Pancreas (tissue), 10 donors: ENCODE data around the gene CXCL16. TPM values are rescaled to one million over a fixed set of nuclear protein-coding genes. Genes with fewer than 3 reads are reported as not detected.

Experiments used
- ATAC-seq, 4 donors: fragments of 200-7000 bp; cut with Tn5 transposase; one replicate each; pipeline versions ENCODE4 v1.8.0 to v1.9.1; 2020; ENCODE audit warnings: mild to moderate bottlenecking in 4 of 4, moderate library complexity in 4 of 4
- DNase-seq, 6 donors: peaks; one replicate each; pipeline ENCODE4 v3.0.0-alpha.2; 2020
- FAIRE-seq: peaks from 2 replicates; lab custom pipeline; 2012; peaks lifted over from hg19 to GRCh38; lab: Jason Lieb, UNC
- H3K27ac ChIP-seq, 4 donors: fragments of 200-600 bp; sonication (generic); 1 replicate in 3 of 4; 2 replicates in 1 of 4; pipeline versions ENCODE4 v1.5.0 to v1.8.0; 2020
- H3K27me3 ChIP-seq, 4 donors: fragments of 200-600 bp; one replicate each; pipeline ENCODE4 v1.8.0; 2021
- H3K36me3 ChIP-seq, 3 donors: fragments of 200-600 bp; sonication (generic) in 1 of 3; one replicate each; pipeline versions ENCODE4 v1.5.0 to v1.8.0; 2020 to 2021
- H3K4me1 ChIP-seq, 3 donors: fragments of 200-600 bp; one replicate each; pipeline ENCODE4 v1.8.0; 2021
- H3K4me3 ChIP-seq, 4 donors: fragments of 200-600 bp; sonication (generic) in 2 of 4; one replicate each; pipeline versions ENCODE4 v1.5.0 to v1.8.0; 2020 to 2021
- H3K9me3 ChIP-seq, 4 donors: fragments of 200-600 bp; one replicate each; pipeline ENCODE4 v1.8.0; 2021
- CTCF ChIP-seq, 4 donors: fragments of 200-600 bp; sonication (generic) in 3 of 4; IDR thresholded peaks; one replicate each; pipeline versions ENCODE4 v1.5.0 to v1.8.0; 2021; ENCODE audit warnings: antibody characterized with exemption in 4 of 4
- WGBS, 2 donors: extraction: QIAGEN DNeasy Blood & Tissue Kit; methylation state at CpG; one replicate each; pipeline ENCODE4 v1.1.7; 2013; 5-methylcytosine and 5-hydroxymethylcytosine counted together
- intact Hi-C, 3 donors: fragments of 100-400 bp; cut with DNase I; formaldehyde crosslinking; loops; one replicate each; pipeline versions ENCODE4 v1.11.1 to v1.14.2; 2022
- polyA plus RNA-seq, 2 donors: library from polyadenylated mRNA; stranded (reverse); fragments of 200-250 nt; gene quantifications; one replicate each; pipeline ENCODE4 v1.2.3, GENCODE V29; 2013
- total RNA-seq, 6 donors: library from RNA; stranded (reverse); fragmentation: NEBNext Ultra II Directional in 4 of 6; extraction: Animal tissue kit (Norgen Biotek cat#: 25700) in 4 of 6; gene quantifications; one replicate each; pipeline versions ENCODE4 v1.2.1 to v1.2.4, GENCODE V29; 2021 to 2023
- donor health status: healthy with polysubstance abuse.
- donor health status: DM: no; HTN: no; CAD: no; lungs with moderate emphysema.
- donor health status: DM: no; HTN: no; CAD: no.
- donor health status: control.
- donor health status: control.
- donor health status: Bipolar disorder and iron deficiency.
- donor health status: DM: yes; HTN: yes; CAD: no.
- donor health status: DM: no; HTN: no; CAD: no.
- donor health status: DM: no; HTN: no; CAD: no.
- donor health status: DM: yes; HTN: yes; CAD: no.

Gene CXCL16
- total and polyA plus RNA-seq, 8 donors, result 7.6 to 55.6 (median 10.0) TPM

- ATAC-seq (peak in 3 of 4 donors; percentile 18 to 44 (median 31)), FAIRE-seq (no peak), DNase-seq (no peak)
- H3K27me3 ChIP-seq, result no peaks in the 10 kb centered on the region
- 28% methylated on average over 41 of the region's 41 CpGs for WGBS, 2 donors
- no peaks in the 10 kb centered on the region for H3K9me3 ChIP-seq
- peak overlapping the region; percentile 65 to 89 (median 80) for H3K4me3 ChIP-seq
- H3K27ac ChIP-seq, result peak overlapping the region in 3 of 4 donors; percentile 62 to 77 (median 76)
- H3K36me3 ChIP-seq, result no peaks in the 10 kb centered on the region
- peaks cover 0 to 6% (median 0%) of the 10 kb centered on the region in 3 donors for H3K4me1 ChIP-seq
- intact Hi-C loops, result loop anchor here in 1 of 3 donors (10.0 kb wide), 2 partner anchors 46 to 156 kb away; partner anchors contain the start of genes C17orf107, GLTPD2 and VMO1
- TF ChIP-seq CTCF (IDR thresholded peaks at IDR 0.05), result no peak
These were observed 1.3 kb downstream of the CXCL16 start for GRCh38 chr17:4738136-4739121.

- WGBS, 2 donors, result 79 to 80% methylated on average over 9 of the region's 9 CpGs
- DNase-seq (no peak), FAIRE-seq (no peak), ATAC-seq (no peak)
- TF ChIP-seq CTCF (IDR thresholded peaks at IDR 0.05), result no peak
- Histone ChIP-seq H3K9me3 (no peaks in the 10 kb centered on the region), H3K27me3 (no peaks in the 10 kb centered on the region), H3K27ac (peak overlapping the region in 2 of 4 donors; percentile 41 to 48), H3K4me1 (peaks cover 0 to 6% (median 0%) of the 10 kb centered on the region in 3 donors), H3K4me3 (no peak overlapping the region), H3K36me3 (no peaks in the 10 kb centered on the region)
- intact Hi-C loops, result loop anchor here in 1 of 3 donors (10.0 kb wide), 2 partner anchors 49 to 159 kb away; partner anchors contain the start of genes C17orf107, GLTPD2 and VMO1
These were observed 3.7 kb downstream of the CXCL16 start for GRCh38 chr17:4735876-4736651.

- Histone ChIP-seq H3K4me1 (peaks cover 0 to 10% (median 0%) of the 10 kb centered on the region in 3 donors), H3K4me3 (no peak overlapping the region), H3K9me3 (no peaks in the 10 kb centered on the region), H3K27ac (peak overlapping the region in 1 of 4 donors; percentile 48), H3K27me3 (no peaks in the 10 kb centered on the region), H3K36me3 (no peaks in the 10 kb centered on the region)
- intact Hi-C loops, result loop anchor here in 1 of 3 donors (10.0 kb wide), 2 partner anchors 50 to 160 kb away; partner anchors contain the start of genes C17orf107, GLTPD2 and VMO1
- TF ChIP-seq CTCF (IDR thresholded peaks at IDR 0.05), result no peak
- ATAC-seq (no peak), DNase-seq (no peak), FAIRE-seq (no peak)
- WGBS, 2 donors, result 79 to 82% methylated on average over 8 of the region's 8 CpGs
These were observed 4.8 kb downstream of the CXCL16 start for GRCh38 chr17:4734857-4735475.

- no peaks in the 10 kb centered on the region for H3K27me3 ChIP-seq
- peak in 1 of 4 donors; percentile 12 for TF ChIP-seq CTCF (IDR thresholded peaks at IDR 0.05)
- no peak for FAIRE-seq
- H3K36me3 ChIP-seq, result no peaks in the 10 kb centered on the region
- H3K9me3 ChIP-seq, result no peaks in the 10 kb centered on the region
- intact Hi-C loops, result loop anchor here in 1 of 3 donors (10.0 kb wide), 2 partner anchors 52 to 162 kb away; partner anchors contain the start of genes C17orf107, GLTPD2 and VMO1
- DNase-seq, result no peak
- H3K4me3 ChIP-seq, result no peak overlapping the region
- no peak for ATAC-seq
- peak overlapping the region in 1 of 4 donors; percentile 46 for H3K27ac ChIP-seq
- WGBS, 2 donors, result 83 to 90% methylated on average over 6 of the region's 6 CpGs
- peaks cover 0 to 8% (median 0%) of the 10 kb centered on the region in 3 donors for H3K4me1 ChIP-seq
These were observed 6.6 kb downstream of the CXCL16 start for GRCh38 chr17:4733073-4733531.
